H9 (cell line): Measurements from ENCODE around the gene POLR2L. TPM values are rescaled to one million over a fixed set of nuclear protein-coding genes. Genes with fewer than 3 reads are reported as not detected.

Source experiments
- DNase-seq: peaks from one replicate; pipeline ENCODE4 v3.0.0-alpha.2; 2017
- H2AFZ ChIP-seq: one replicate; pipeline ENCODE4 v1.6.1; 2013; ENCODE audit warnings: mild to moderate bottlenecking, low read length, control low read depth, moderate library complexity
- H2AK5ac ChIP-seq: 2 replicates; pipeline ENCODE4 v1.6.1; 2013; ENCODE audit warnings: low read length, control low read depth, mixed read lengths; ENCODE audit not compliant: insufficient read length
- H2BK120ac ChIP-seq: one replicate; pipeline ENCODE4 v1.6.1; 2013; ENCODE audit warnings: low read depth, mild to moderate bottlenecking, low read length, control low read depth, inconsistent platforms; ENCODE audit not compliant: poor library complexity, severe bottlenecking
- H2BK12ac ChIP-seq: 2 replicates; pipeline ENCODE4 v1.6.1; 2013; ENCODE audit warnings: low read length, control low read depth, mixed read lengths, low read depth; ENCODE audit not compliant: insufficient read length
- H2BK15ac ChIP-seq: 2 replicates; pipeline ENCODE4 v1.6.1; 2013; ENCODE audit warnings: low read depth, low read length, control low read depth
- H2BK20ac ChIP-seq: one replicate; pipeline ENCODE4 v1.6.1; 2013; ENCODE audit warnings: low read depth, mild to moderate bottlenecking, low read length, control low read depth, inconsistent platforms; ENCODE audit not compliant: poor library complexity, severe bottlenecking
- H2BK5ac ChIP-seq: 2 replicates; pipeline ENCODE4 v1.6.1; 2013; ENCODE audit warnings: low read length, control low read depth, mixed read lengths; ENCODE audit not compliant: insufficient read length
- H3K14ac ChIP-seq: 2 replicates; pipeline ENCODE4 v1.6.1; 2013; ENCODE audit warnings: low read length, control low read depth; ENCODE audit not compliant: insufficient read depth
- H3K18ac ChIP-seq: 2 replicates; pipeline ENCODE4 v1.6.1; 2013; ENCODE audit warnings: low read depth, mild to moderate bottlenecking, mixed read lengths, low read length, control low read depth; ENCODE audit not compliant: insufficient read length
- H3K23ac ChIP-seq: 2 replicates; pipeline ENCODE4 v1.6.1; 2013; ENCODE audit warnings: low read length, control low read depth, mixed read lengths, low read depth; ENCODE audit not compliant: insufficient read length
- H3K23me2 ChIP-seq: 2 replicates; pipeline ENCODE4 v1.6.1; 2013; ENCODE audit warnings: low read depth, mild to moderate bottlenecking, mixed read lengths, low read length, control low read depth; ENCODE audit not compliant: insufficient read length, poor library complexity, severe bottlenecking
- H3K27ac ChIP-seq: 2 replicates; pipeline ENCODE4 v1.5.1; 2013; ENCODE audit warnings: low read length, control low read depth, mixed read lengths, low read depth; ENCODE audit not compliant: insufficient read length
- H3K27me3 ChIP-seq: 2 replicates; pipeline ENCODE4 v1.6.1; 2013; ENCODE audit warnings: low read length, control low read depth, inconsistent platforms; ENCODE audit not compliant: insufficient read depth
- H3K4ac ChIP-seq: 2 replicates; pipeline ENCODE4 v1.6.1; 2013; ENCODE audit warnings: low read depth, mild to moderate bottlenecking, control low read depth, inconsistent platforms, low read length, moderate library complexity
- H3K4me1 ChIP-seq: 2 replicates; pipeline ENCODE4 v1.6.1; 2013; ENCODE audit warnings: low read length, control low read depth, inconsistent platforms; ENCODE audit not compliant: insufficient read depth
- H3K4me2 ChIP-seq: 2 replicates; pipeline ENCODE4 v1.6.1; 2013; ENCODE audit warnings: low read length, control low read depth, mixed read lengths; ENCODE audit not compliant: insufficient read length, insufficient read depth
- H3K56ac ChIP-seq: 2 replicates; pipeline ENCODE4 v1.6.1; 2013; ENCODE audit warnings: low read depth, mild to moderate bottlenecking, mixed read lengths, low read length, control low read depth; ENCODE audit not compliant: insufficient read length
- H3K79me1 ChIP-seq: 2 replicates; pipeline ENCODE4 v1.6.1; 2013; ENCODE audit warnings: low read depth, mild to moderate bottlenecking, moderate library complexity, low read length, control low read depth, inconsistent platforms; ENCODE audit not compliant: insufficient read depth, poor library complexity, severe bottlenecking
- H3K79me2 ChIP-seq: 2 replicates; pipeline ENCODE4 v1.6.1; 2013; ENCODE audit warnings: low read length, control low read depth, inconsistent platforms; ENCODE audit not compliant: insufficient read depth
- H3K9ac ChIP-seq: 2 replicates; pipeline ENCODE4 v1.6.1; 2013; ENCODE audit warnings: low read length, control low read depth, mixed read lengths; ENCODE audit not compliant: insufficient read length; ENCODE audit errors: extremely low read depth
- H3K9me3 ChIP-seq: one replicate; pipeline ENCODE4 v1.6.1; 2013; ENCODE audit warnings: low read depth, low read length, inconsistent platforms; ENCODE audit not compliant: control insufficient read depth
- H3T11ph ChIP-seq: one replicate; pipeline ENCODE4 v1.6.1; 2013; ENCODE audit warnings: mild to moderate bottlenecking, low read length, control low read depth, inconsistent platforms
- H4K20me1 ChIP-seq: one replicate; pipeline ENCODE4 v1.6.1; 2013; ENCODE audit not compliant: control insufficient read depth, insufficient read length, insufficient read depth
- H4K5ac ChIP-seq: 2 replicates; pipeline ENCODE4 v1.6.1; 2013; ENCODE audit warnings: low read depth, mild to moderate bottlenecking, mixed read lengths, low read length, control low read depth; ENCODE audit not compliant: insufficient read length
- H4K8ac ChIP-seq: replicated peaks from 2 replicates; pipeline ENCODE4 v1.6.1; 2013; ENCODE audit warnings: low read length, control low read depth, mixed read lengths, low read depth; ENCODE audit not compliant: insufficient read length
- H4K91ac ChIP-seq: 2 replicates; pipeline ENCODE4 v1.6.1; 2013; ENCODE audit warnings: low read depth, mild to moderate bottlenecking, moderate library complexity, mixed read lengths, low read length, control low read depth; ENCODE audit not compliant: insufficient read length
- H3K27ac Mint-ChIP-seq, 3 experiments: 2 replicates in 2 of 3; 3 replicates in 1 of 3; pipeline ENCODE4 v1.8.0; 2020 to 2021; ENCODE audit warnings: mixed read lengths in 3 of 3, mild to moderate bottlenecking in 1 of 3, moderate library complexity in 1 of 3
- H3K27me3 Mint-ChIP-seq: 2 replicates; pipeline ENCODE4 v1.8.0; 2021; ENCODE audit warnings: low read depth, mild to moderate bottlenecking, moderate library complexity, mixed read lengths
- H3K36me3 Mint-ChIP-seq, 3 experiments: 2 replicates in 2 of 3; 3 replicates in 1 of 3; pipeline ENCODE4 v1.8.0; 2020 to 2021; ENCODE audit warnings: low read depth in 3 of 3, mixed read lengths in 3 of 3; ENCODE audit not compliant: insufficient read depth in 1 of 3
- H3K4me1 Mint-ChIP-seq, 2 experiments: 2 replicates each; pipeline ENCODE4 v1.8.0; 2020; ENCODE audit warnings: mixed read lengths in 2 of 2
- H3K4me3 Mint-ChIP-seq, 2 experiments: 2 replicates in 1 of 2; 3 replicates in 1 of 2; pipeline ENCODE4 v1.8.0; 2020 to 2021; ENCODE audit warnings: mild to moderate bottlenecking in 2 of 2, mixed read lengths in 2 of 2, moderate library complexity in 1 of 2
- H3K9me3 Mint-ChIP-seq, 2 experiments: 2 replicates in 1 of 2; 3 replicates in 1 of 2; pipeline ENCODE4 v1.8.0; 2020; ENCODE audit warnings: mild to moderate bottlenecking in 2 of 2, mixed read lengths in 2 of 2, moderate library complexity in 1 of 2
- CTCF ChIP-seq: fragments of 200-600 bp; sonication (generic); conservative IDR thresholded peaks from 3 replicates; pipeline ENCODE4 v1.8.0; 2021; ENCODE audit warnings: antibody characterized with exemption, mild to moderate bottlenecking
- WGBS: extraction: QIAGEN DNeasy Blood & Tissue Kit; methylation state at CpG from one replicate; pipeline ENCODE4 v1.1.7; 2013; ENCODE audit warnings: missing lambda C conversion rate, low lambda C conversion rate, mixed read lengths; ENCODE audit not compliant: insufficient read length; ENCODE audit errors: extremely low coverage; 5-methylcytosine and 5-hydroxymethylcytosine counted together
- total RNA-seq: library from RNA; stranded (reverse); gene quantifications from 2 replicates; pipeline ENCODE4 v1.2.1, GENCODE V29; 2021

The POLR2L gene
- total RNA-seq, 1 experiment from 2014 or later, result 135 TPM

GRCh38 chr11:846496-847098 lies 4.3 kb upstream of the POLR2L start:
- H3K9me3 Mint-ChIP-seq, result no peaks in the 10 kb centered on the region
- peaks cover 24% of the 10 kb centered on the region for H3K23me2 ChIP-seq
- no peak overlapping the region for H3T11ph ChIP-seq
- H3K79me1 ChIP-seq, result peaks cover 2% of the 10 kb centered on the region
- no peak overlapping the region for H2BK15ac ChIP-seq
- H4K5ac ChIP-seq, result no peak overlapping the region
- H3K4me2 ChIP-seq, result no peak overlapping the region
- H2BK20ac ChIP-seq, result no peak overlapping the region
- TF ChIP-seq CTCF, result no peak
- peak overlapping the region in 1 of 3 experiments; percentile 59; a peak in 1 of 7 replicates for H3K27ac Mint-ChIP-seq
- H3K4ac ChIP-seq, result no peak overlapping the region
- H3K4me1 Mint-ChIP-seq, result peaks cover 11 to 32% of the 10 kb centered on the region in 2 experiments
- no peak overlapping the region for H2AK5ac ChIP-seq
- no peak overlapping the region for H3K27ac ChIP-seq
- no peaks in the 10 kb centered on the region for H3K9me3 ChIP-seq
- peak overlapping the region in 1 of 2 experiments; percentile 35; a peak in 2 of 5 replicates for H3K4me3 Mint-ChIP-seq
- no peak overlapping the region for H3K56ac ChIP-seq
- no peak overlapping the region for H3K9ac ChIP-seq
- no peaks in the 10 kb centered on the region for H3K36me3 Mint-ChIP-seq
- no peak overlapping the region for H3K23ac ChIP-seq
- peaks cover 2% of the 10 kb centered on the region; the same call in 1 of the 2 replicates for H3K4me1 ChIP-seq
- peaks cover 6% of the 10 kb centered on the region for H4K20me1 ChIP-seq
- H2AFZ ChIP-seq, result no peak overlapping the region
- H3K14ac ChIP-seq, result no peak overlapping the region; the same call in 1 of the 2 replicates
- no peak overlapping the region for H2BK12ac ChIP-seq
- no CpG with 5 or more reads among the region's 11 CpGs for WGBS
- no peaks in the 10 kb centered on the region; the same call in 1 of the 2 replicates for H3K79me2 ChIP-seq
- DNase-seq, result no peak
- H2BK120ac ChIP-seq, result no peak overlapping the region
- no peaks in the 10 kb centered on the region; the same call in 1 of the 2 replicates for H3K27me3 ChIP-seq
- no peak overlapping the region for H3K18ac ChIP-seq
- no peak overlapping the region for H2BK5ac ChIP-seq
- H4K8ac ChIP-seq, result no peak overlapping the region
- peaks cover 7% of the 10 kb centered on the region for H3K27me3 Mint-ChIP-seq
- no peak overlapping the region for H4K91ac ChIP-seq
